ENCODE data around the gene C1orf185.

Gene C1orf185

DNA sequence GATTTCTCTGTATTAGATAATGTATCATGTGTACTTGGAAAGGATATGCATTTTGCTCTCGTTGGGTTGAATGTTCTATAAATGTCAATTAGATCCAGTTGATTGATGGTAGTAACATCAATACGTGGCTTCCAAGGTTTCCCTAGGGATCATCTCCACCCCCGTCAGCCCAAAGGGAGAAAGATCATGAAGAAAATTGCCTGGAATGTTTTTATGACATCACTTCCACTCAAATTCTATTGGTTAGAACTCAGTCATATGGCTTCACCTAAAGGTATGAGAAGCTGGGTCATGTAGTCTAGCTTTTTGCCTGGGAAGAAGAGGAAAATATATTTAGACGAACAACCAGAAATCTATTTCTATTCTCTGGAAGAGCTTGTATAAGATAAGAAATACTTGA lies at the start of gene C1orf185:
Gene C1orf185 (plus strand): TSS at position 253 of the 400 bp plus-strand sequence. CDS start 6 bp downstream, at position 259.
- Mint-ChIP-seq H3K27me3 (peaks cover 6% of the 10 kb centered on the region), H3K27ac (no peak within 1 kb of the TSS)
- CTCF ChIA-PET: no interaction called here

DNA sequence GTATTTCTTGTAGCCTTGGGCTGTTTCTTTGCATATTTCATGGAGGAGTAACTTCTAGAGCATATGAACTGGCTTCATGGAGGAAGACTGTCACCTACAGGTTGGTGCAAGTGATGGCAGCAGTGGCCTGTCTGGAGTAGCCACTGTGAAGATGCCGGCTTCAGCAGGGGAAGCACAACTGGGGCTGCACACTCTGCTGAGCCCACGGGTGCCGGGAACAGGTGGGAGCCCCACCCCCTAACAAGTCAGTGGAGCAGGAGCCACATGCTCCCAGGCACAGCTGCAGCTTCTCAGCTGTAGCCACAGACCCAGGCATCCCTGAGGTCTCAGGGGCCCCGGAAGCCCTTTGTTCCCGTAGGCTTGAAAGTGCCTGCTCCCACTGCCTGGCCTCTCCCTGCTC lies 43.2 kb upstream of the C1orf185 start:
- no peak overlapping the region for H3K27ac Mint-ChIP-seq
- peaks cover 17% of the 10 kb centered on the region for H3K27me3 Mint-ChIP-seq
- no peaks in the 10 kb centered on the region for H3K4me1 Mint-ChIP-seq
- no peak for DNase-seq
- H3K9me3 Mint-ChIP-seq: no peaks in the 10 kb centered on the region
- CTCF ChIA-PET: interaction anchor here (0.9 kb wide), 1 partner anchor 230 kb away, joined by 3 read pairs; no protein-coding TSS in a partner anchor
- H3K4me3 Mint-ChIP-seq: no peak overlapping the region
- H3K36me3 Mint-ChIP-seq: no peaks in the 10 kb centered on the region

More for the DNA sequence above, at the start of gene C1orf185:
- no peak within 1 kb of the TSS for H3K4me3 Mint-ChIP-seq
- H3K9me3 Mint-ChIP-seq: no peaks in the 10 kb centered on the region
- DNase-seq: no peak
- no peaks in the 10 kb centered on the region for H3K4me1 Mint-ChIP-seq
- no peaks in the 10 kb centered on the region for H3K36me3 Mint-ChIP-seq

DNA sequence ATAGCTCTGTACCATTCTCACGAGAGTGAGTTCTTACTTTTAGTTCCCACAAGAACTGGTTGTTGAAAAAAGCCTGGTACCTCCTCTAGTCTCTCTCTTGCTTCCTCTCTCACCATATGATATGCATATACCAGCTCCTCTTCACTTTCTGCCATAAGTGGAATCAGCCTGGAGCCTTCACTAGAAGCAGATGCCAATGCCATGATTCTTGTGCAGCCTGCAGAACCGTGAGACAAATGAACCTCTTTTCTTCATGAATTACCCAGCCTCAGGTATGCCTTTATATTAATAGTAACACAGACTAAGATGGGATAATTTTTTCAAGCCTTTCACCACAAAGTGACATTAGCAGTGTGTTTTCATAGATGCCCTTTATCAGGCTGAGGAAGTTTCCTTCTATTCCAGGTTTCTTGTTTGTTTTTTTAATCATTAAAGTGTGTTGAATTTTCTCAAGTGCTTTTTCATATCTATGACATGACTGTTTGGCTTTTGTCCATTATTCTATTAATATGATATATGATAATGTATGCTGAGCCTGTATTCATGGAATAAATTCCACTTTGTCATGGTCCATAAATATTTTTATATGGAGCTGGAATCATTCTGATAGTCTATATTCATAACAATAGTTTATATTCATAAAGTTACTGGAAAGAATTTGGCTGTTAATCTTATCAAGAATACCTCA lies 40.7 kb upstream of the C1orf185 start:
- H3K4me3 Mint-ChIP-seq: no peak overlapping the region
- H3K27me3 Mint-ChIP-seq: peaks cover 13% of the 10 kb centered on the region
- DNase-seq: no peak
- CTCF ChIA-PET: no interaction called here
- no peaks in the 10 kb centered on the region for H3K4me1 Mint-ChIP-seq
- H3K36me3 Mint-ChIP-seq: no peaks in the 10 kb centered on the region
- H3K27ac Mint-ChIP-seq: no peak overlapping the region
- H3K9me3 Mint-ChIP-seq: no peaks in the 10 kb centered on the region

DNA sequence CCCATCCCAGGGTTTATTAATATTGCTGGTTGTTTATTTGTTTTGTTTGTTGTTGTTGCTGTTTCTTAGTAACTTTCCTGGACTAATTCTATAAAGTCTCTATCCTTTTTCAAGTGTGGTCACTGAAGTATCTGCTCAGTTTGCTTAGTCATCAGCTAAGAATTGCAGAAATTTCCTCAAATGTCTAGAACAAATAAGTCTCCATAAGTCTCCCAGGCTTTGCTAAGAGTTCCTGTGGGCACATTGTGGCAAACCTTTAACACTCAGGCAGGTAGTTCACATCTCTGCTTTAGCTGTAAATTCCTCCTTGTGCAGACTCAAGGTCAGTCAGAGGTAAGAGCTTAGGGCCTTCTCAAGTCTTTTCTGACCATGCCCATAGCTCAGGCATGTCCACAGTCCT lies 38.9 kb upstream of the C1orf185 start:
- no peak for DNase-seq
- peaks cover 24% of the 10 kb centered on the region for H3K27me3 Mint-ChIP-seq
- CTCF ChIA-PET: no interaction called here
- no peak overlapping the region for H3K4me3 Mint-ChIP-seq
- H3K27ac Mint-ChIP-seq: no peak overlapping the region
- H3K4me1 Mint-ChIP-seq: no peaks in the 10 kb centered on the region
- no peaks in the 10 kb centered on the region for H3K36me3 Mint-ChIP-seq
- no peaks in the 10 kb centered on the region for H3K9me3 Mint-ChIP-seq

DNA sequence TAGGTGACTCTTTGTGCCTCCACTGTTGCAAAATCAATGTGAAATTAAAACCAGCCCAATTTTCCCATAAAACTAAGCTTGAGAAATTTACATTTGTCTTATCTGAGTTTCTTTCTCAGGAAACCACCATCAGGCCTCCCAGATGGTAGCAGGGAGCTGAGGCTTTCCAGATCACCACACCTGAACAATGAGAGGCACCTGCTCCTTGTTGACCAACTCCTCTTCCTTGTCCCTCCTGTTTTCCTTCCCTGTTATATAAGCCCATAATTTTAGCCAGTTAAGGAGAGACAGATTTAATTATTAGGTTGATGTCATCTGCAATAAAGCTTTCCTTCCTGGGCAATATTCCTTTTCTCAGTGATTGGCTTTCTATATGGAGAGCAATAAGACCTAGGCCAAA lies 32.0 kb upstream of the C1orf185 start:
- Mint-ChIP-seq H3K27ac (no peak overlapping the region), H3K27me3 (peaks cover 21% of the 10 kb centered on the region), H3K9me3 (no peaks in the 10 kb centered on the region), H3K36me3 (no peaks in the 10 kb centered on the region), H3K4me1 (no peaks in the 10 kb centered on the region), H3K4me3 (no peak overlapping the region)
- no peak for DNase-seq
- CTCF ChIA-PET: no interaction called here

DNA sequence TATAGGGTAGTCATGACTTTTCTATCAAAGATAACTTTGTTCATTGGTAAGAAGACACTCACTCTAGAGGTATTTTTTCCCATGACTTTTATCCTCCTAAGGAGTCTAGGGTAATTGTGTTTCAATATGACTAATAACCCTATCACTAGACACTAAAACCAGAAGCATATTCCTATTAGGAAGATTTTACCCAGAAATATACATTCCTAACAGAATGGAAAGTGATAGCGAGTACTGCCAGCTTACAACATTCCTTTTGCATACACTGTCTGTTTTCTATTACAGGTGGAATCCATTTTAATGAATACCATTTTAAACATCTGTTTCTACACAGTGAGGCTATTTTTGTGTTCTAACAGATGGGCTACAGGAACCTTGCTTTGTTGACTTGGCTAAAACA lies 31.4 kb upstream of the C1orf185 start:
- Mint-ChIP-seq H3K27ac (no peak overlapping the region), H3K4me1 (no peaks in the 10 kb centered on the region), H3K9me3 (no peaks in the 10 kb centered on the region), H3K4me3 (no peak overlapping the region), H3K36me3 (no peaks in the 10 kb centered on the region), H3K27me3 (peaks cover 21% of the 10 kb centered on the region)
- no peak for DNase-seq
- CTCF ChIA-PET: no interaction called here

DNA sequence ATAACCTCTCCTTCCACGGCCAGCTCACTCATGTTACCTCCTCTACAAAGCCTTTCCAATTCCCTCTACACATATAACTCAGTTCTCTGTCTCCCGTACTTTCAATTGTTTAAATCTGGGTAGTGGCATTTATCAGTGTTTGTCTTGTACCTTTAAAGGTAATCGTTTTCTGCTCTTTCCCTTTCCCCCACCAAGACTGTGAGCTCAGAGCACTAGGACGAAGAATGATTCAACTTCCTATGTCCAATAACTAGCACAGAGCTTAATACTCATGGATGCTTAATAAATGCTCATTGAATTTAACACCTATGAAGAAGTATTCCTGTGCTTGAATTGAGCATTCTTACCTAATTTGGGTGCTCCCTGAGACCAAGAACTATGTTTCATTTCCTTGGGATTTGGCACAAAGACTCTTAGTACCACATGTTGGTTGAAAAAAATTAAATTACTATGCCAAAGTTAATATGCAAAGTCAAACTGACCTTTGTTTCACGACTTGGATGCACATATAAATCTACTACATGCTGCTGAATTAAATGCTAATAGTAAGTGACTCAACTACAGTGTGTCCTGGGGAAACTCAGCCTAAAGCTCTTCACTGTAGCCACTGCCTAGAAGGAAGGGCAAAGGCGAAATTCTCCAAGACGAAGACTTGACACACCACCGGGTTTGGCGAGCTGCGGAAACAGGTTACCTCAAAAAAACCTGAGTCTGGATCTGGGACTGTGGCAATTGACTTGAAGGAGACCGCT lies 30.6 kb upstream of the C1orf185 start:
- Mint-ChIP-seq H3K4me1 (no peaks in the 10 kb centered on the region), H3K27ac (no peak overlapping the region), H3K27me3 (peaks cover 21% of the 10 kb centered on the region), H3K9me3 (no peaks in the 10 kb centered on the region), H3K36me3 (no peaks in the 10 kb centered on the region), H3K4me3 (no peak overlapping the region)
- DNase-seq: no peak
- CTCF ChIA-PET: no interaction called here

DNA sequence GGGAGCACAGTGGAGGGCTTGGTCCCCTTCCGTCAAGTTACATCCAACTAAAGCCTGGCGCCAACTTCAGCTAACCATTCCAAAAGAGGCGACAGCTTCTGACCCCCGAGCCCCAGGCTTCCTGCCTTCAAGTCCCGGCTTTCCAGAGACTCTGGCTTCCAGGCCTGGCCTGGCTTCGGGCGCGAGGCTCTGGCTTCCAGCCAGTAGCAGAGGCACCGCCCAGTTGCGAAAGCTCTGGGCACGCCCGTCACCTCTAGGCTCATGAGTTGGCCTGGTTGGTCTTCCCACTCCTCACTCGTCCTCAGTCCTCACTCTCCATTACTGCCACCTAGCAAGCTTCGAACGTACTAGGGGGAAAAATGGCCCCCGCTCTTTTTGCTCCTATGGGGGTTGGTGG lies 30.0 kb upstream of the C1orf185 start:
- CTCF ChIA-PET: no interaction called here
- H3K4me3 Mint-ChIP-seq: no peak overlapping the region

DNA sequence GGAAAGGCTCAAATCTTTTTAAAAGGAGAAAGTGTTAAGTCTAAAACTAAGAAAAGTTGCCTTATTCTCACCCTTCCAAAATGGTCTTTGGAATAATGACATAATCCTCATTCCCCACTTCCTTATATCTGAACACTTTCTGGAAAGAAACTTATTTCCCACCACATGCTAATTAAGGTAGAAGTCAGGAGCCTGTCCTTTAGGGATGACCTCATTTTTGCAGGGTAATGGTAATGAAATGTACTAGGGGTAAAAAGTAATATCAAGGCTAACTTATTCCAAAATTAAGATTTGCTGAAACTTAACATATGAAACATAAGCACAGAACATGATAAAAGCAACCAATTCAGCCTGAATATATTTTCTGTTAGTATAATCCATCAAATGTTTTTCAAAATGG lies 29.4 kb upstream of the C1orf185 start:
- CTCF ChIA-PET: no interaction called here
- Mint-ChIP-seq H3K9me3 (no peaks in the 10 kb centered on the region), H3K27me3 (peaks cover 11% of the 10 kb centered on the region), H3K36me3 (no peaks in the 10 kb centered on the region), H3K4me1 (no peaks in the 10 kb centered on the region), H3K27ac (no peak overlapping the region), H3K4me3 (no peak overlapping the region)
- no peak for DNase-seq

More for the DNA sequence above, 30.0 kb upstream of the C1orf185 start:
- no peak for DNase-seq
- H3K27ac Mint-ChIP-seq: no peak overlapping the region
- no peaks in the 10 kb centered on the region for H3K36me3 Mint-ChIP-seq
- peaks cover 16% of the 10 kb centered on the region for H3K27me3 Mint-ChIP-seq
- H3K4me1 Mint-ChIP-seq: no peaks in the 10 kb centered on the region
- H3K9me3 Mint-ChIP-seq: no peaks in the 10 kb centered on the region

DNA sequence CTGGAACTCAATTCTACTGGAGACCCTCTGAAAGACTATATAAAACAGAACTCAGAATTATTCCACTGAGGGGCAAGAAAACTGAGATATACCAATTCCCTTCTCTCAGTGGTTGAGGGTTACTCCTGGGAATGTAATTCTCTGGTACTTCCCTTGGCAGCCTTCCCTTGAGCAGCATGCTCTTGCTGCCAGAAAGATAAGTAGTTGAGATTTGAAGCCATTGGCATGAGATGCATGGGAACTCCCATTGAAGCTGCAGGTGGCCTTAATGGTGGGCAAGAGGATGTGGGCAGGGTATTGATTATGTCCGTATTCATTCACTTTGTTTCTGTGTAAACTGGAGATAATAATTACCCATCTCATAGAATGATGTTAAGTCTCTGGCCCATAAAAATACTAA lies 28.6 kb upstream of the C1orf185 start:
- no peak for DNase-seq
- no peak overlapping the region for H3K4me3 Mint-ChIP-seq
- no peaks in the 10 kb centered on the region for H3K9me3 Mint-ChIP-seq
- H3K4me1 Mint-ChIP-seq: no peaks in the 10 kb centered on the region
- CTCF ChIA-PET: no interaction called here
- H3K27ac Mint-ChIP-seq: no peak overlapping the region
- H3K27me3 Mint-ChIP-seq: peaks cover 14% of the 10 kb centered on the region
- H3K36me3 Mint-ChIP-seq: no peaks in the 10 kb centered on the region

DNA sequence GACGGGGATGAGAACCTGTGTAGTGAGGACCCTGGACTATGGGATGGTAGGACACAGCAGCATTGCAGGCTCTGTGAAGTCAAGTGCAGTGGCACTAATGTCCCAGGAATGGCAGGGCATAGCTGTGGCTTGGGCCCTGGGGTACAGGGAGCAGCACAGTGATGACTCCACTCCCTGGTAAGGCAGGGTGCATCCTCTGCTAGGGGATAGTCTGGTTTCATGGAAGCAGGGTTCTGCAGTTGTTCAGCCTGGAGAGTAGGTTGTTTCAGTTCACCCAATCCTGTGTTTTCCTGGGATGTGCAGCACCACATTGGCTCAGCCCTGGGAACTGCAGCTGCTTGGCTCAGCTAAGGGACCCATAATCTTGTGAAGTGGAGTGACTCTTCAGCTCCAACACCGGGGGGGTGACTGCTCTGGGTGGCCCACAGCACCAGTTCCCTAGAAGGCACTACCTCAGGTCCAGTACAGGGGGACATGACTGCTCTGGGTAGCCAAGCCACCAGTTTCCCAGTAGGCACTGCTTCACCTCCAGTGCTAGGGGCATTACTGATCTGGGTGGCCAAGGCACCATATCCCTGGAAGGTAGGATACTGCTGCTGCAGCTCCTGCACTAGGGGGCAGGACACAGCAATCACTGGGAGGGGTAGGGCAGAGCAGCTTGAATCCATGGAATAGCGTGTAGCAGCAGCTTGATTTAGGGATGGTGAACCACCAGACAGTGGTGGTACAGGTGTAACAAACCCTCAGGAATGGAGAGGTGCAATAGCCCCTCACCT lies 15.3 kb upstream of the C1orf185 start:
- CTCF ChIA-PET: no interaction called here
- H3K36me3 Mint-ChIP-seq: no peaks in the 10 kb centered on the region
- no peak for DNase-seq

DNA sequence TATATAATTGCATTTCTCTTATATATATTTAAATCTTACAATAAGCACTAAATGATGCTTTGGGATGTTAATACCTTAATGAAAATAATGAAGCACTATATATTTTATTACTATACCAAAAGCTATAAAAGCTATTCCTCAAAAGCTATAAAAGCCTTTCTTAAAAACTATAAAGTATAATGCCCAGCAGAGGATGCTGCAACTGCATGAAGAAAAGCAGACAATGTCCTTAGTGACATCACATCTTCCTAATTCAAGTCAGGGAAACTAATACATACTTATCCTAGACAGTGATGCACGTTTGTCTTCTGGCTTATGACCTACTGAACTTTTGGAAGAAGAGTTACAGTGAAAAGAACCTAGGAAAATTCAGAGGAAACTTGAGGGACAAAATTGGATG lies 13.6 kb upstream of the C1orf185 start:
- no peaks in the 10 kb centered on the region for H3K9me3 Mint-ChIP-seq
- CTCF ChIA-PET: interaction anchor here (0.7 kb wide), 1 partner anchor 101 kb away, joined by 3 read pairs; no protein-coding TSS in a partner anchor

More for the DNA sequence above, 15.3 kb upstream of the C1orf185 start:
- peaks cover 20% of the 10 kb centered on the region for H3K27me3 Mint-ChIP-seq
- H3K4me1 Mint-ChIP-seq: no peaks in the 10 kb centered on the region
- H3K4me3 Mint-ChIP-seq: no peak overlapping the region
- H3K27ac Mint-ChIP-seq: no peak overlapping the region
- no peaks in the 10 kb centered on the region for H3K9me3 Mint-ChIP-seq

DNA sequence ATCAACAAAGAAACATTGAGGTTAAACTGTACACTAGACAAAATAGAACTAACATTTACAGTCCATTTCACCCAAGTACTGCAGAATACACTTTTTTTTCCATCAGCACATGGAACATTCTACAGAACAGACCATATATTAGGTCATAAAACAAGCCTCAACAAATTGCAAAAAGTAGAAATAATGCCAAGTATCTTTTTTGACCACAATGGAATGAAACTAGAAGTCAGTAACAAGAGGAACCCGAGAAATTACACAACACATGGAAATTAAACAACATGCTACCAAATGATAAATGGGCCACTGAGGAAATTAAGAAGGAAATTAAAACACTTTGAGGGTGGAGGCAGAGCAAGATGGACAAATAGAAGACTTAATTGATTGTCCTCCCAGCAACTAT lies 8.4 kb upstream of the C1orf185 start:
- no peaks in the 10 kb centered on the region for H3K4me1 Mint-ChIP-seq
- H3K4me3 Mint-ChIP-seq: no peak overlapping the region
- CTCF ChIA-PET: no interaction called here
- H3K36me3 Mint-ChIP-seq: no peaks in the 10 kb centered on the region
- no peak for DNase-seq
- H3K27me3 Mint-ChIP-seq: peaks cover 28% of the 10 kb centered on the region
- no peaks in the 10 kb centered on the region for H3K9me3 Mint-ChIP-seq
- H3K27ac Mint-ChIP-seq: no peak overlapping the region

More for the DNA sequence above, 13.6 kb upstream of the C1orf185 start:
- DNase-seq: no peak
- Mint-ChIP-seq H3K27ac (no peak overlapping the region), H3K4me1 (no peaks in the 10 kb centered on the region), H3K4me3 (no peak overlapping the region), H3K27me3 (peaks cover 20% of the 10 kb centered on the region), H3K36me3 (no peaks in the 10 kb centered on the region)

DNA sequence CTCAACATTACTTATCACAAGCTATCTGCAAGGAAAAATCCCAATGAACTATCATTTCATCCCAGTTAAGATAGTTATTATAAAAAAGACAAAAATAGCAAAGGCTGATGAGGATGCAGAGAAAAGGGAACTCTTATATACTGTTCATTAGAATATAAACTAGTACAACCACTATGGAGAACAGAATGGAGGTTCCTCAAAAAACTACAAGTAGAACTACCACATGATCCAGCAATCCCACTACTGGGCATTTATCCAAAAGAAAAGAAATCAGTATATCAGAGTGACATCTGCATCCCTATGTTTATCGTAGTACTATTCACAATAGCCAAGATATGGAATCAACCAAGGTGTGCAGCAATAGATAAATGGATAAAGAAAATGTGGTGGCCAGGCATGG lies 4.9 kb upstream of the C1orf185 start:
- Mint-ChIP-seq H3K27me3 (peaks cover 16% of the 10 kb centered on the region), H3K4me3 (no peak overlapping the region), H3K9me3 (no peaks in the 10 kb centered on the region), H3K27ac (no peak overlapping the region), H3K4me1 (no peaks in the 10 kb centered on the region), H3K36me3 (no peaks in the 10 kb centered on the region)
- no peak for DNase-seq
- CTCF ChIA-PET: no interaction called here
